GM20000 (cell line): ENCODE measurements around the gene PAK4.

Experiments
- DNase-seq: peaks from one replicate; pipeline ENCODE4 v3.0.0; 2012; ENCODE audit warnings: low spot score
- TF ChIP-seq, protein P1 (sequence below): IDR thresholded peaks from 2 replicates; pipeline ENCODE4 v1.5.1; 2012; ENCODE audit warnings: mild to moderate bottlenecking, control low read depth; ENCODE audit errors: extremely low read depth, missing control alignments

PAK4 gene

DNA sequence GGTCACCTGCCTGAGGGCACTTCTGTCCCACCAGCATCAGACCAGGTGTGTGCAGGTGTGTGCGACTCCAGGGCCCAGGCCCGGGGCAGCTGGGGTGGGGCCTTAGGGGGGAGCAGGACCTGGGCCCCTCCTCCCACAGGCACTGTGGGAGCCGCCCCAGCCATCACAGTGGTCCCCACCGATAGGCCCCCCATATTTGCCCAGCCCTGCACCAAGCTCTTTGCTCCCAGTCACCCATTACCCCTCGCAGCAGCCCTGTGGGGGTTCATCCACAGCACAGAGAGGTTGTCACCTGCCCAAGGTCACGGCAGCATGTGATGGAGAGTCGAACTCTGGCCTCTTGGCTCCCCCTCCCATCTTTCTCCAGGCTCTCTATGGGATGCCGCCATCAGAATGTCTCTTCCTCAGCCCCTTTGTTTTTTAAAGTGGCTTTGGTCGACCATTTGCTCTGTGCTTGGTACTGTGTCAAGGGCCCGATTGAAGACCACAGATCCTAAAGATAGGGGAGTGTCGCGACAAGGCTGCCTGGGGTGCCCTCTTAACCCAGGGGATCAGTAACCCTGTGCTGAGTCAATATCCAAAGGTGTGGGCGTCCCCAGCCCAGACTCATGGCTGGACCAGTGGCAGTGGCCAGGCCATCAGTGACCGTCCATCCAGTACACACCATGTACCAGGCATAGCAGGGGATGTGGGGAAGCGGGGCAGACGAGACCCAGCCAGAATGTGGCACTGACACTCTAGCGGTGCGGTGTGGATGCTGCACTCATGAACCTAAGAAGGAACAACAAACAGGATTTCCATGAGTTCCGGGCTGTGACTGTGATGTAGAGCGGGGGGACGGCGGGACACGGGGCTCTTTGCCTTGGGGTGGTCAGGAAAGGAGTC lies 42.9 kb downstream of the PAK4 start:
- TF ChIP-seq, protein P1, sequence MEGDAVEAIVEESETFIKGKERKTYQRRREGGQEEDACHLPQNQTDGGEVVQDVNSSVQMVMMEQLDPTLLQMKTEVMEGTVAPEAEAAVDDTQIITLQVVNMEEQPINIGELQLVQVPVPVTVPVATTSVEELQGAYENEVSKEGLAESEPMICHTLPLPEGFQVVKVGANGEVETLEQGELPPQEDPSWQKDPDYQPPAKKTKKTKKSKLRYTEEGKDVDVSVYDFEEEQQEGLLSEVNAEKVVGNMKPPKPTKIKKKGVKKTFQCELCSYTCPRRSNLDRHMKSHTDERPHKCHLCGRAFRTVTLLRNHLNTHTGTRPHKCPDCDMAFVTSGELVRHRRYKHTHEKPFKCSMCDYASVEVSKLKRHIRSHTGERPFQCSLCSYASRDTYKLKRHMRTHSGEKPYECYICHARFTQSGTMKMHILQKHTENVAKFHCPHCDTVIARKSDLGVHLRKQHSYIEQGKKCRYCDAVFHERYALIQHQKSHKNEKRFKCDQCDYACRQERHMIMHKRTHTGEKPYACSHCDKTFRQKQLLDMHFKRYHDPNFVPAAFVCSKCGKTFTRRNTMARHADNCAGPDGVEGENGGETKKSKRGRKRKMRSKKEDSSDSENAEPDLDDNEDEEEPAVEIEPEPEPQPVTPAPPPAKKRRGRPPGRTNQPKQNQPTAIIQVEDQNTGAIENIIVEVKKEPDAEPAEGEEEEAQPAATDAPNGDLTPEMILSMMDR: no peak
- DNase-seq: no peak

DNA sequence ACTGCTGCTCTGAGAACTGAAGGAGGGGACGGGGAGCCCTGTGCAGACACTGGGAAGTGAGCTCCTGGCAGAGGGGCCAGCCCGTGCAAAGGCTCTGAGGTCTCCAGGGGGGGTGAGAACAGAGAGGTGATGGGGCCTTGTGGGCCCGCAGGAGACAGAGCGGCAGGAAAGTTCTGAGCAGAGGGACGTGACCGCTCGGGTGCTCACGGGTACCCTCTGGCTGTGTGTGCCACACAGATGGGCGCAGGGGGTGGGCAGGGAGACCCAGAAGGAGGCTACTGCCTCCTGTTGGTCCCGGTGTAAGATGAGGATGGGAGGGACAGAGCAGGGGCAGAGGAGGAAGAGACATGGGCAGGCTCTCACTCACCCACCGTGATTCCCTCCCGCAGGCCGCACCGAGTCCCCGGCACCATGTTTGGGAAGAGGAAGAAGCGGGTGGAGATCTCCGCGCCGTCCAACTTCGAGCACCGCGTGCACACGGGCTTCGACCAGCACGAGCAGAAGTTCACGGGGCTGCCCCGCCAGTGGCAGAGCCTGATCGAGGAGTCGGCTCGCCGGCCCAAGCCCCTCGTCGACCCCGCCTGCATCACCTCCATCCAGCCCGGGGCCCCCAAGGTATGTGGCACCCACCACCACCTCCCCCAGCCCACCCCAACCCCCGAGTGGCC lies 43.7 kb downstream of the PAK4 start:
- TF ChIP-seq, protein P1: no peak
- no peak for DNase-seq

DNA sequence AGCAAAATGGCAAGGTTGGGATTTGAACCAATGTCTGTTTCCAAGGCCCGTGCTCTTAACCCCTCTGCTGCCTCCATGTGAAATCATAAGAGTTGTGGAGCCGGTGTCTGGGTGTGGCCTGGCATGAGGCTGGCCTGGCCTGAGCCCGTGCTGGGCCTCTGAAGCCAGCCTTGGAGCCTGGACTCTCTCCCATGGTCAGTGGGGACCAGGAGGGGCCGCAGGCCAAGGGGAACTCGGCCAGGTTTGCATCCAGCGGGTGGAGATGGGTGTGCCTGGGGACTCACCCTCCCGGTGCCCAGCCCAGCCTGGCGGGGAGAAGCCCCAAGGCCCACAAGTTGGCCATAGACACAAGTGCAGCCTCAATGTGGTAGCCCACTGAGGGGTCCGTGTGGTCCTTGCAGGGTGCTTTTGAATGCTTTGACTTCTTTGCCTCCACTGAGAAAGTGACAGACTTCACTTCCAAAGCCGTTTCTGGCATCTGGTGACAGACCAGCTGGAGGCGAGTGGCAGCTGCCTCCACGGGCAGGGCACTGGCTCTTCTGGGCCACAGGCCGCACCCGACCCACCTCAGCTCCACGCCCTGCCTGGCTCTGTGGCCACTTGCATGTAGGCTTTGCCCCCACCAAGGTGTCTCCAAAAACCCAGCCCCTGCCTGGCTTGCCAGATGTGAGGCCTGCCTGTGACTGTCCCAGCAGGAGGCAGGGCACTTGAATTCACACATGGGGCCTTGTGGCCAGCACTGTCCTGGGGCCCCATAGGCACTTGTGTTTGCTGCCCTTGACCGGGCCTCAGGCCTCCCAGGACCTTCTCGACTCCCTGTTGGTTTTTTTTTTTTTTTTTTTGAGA lies 45.0 kb downstream of the PAK4 start:
- no peak for DNase-seq
- TF ChIP-seq, protein P1: no peak

DNA sequence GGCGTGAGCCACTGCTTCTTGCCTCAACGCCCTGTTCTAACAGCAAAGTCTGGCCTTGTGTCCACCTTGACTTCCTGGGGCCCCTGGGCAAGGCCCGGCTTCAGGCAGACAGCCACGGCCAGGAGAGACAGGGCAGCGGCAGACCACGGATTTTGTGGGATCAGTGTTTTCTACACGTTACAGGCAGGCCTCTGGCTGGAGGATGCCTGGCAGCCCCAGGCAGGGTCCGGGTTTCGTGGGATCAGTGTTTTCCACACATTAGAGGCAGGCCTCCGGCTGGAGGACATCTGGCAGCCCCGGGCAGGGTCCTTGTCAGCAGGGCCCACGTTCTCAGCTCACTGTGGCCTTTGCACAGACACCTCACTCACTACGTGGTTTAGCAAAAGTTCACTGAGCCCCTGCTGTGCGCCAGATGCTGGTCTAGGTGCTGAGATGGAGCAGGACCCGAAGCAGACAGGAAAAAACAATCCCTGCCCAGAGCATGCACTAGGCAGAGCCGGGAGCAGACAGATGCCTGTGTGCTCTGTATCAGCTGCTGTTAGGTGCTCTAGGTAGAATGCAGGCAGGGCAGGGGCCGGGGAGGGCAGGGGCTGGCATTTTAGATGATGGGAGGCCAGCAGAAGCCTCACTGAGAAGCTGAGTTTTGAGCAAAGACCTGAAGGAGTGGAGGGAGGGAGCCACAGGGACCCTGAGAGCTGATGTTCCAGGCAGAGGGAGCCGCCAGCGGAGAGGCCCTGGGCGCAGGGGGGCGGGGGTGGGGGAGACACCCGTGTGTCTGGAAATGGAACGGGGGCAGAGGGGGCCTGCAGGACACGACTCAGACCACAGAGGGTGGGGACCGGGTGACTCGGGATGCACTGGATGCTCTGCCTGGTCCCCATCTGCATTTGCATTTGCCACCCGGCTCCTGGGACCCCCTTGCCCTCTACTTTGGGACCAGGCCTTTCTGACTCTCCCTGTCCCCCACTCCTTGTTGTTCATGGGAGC lies 46.2 kb downstream of the PAK4 start:
- no peak for DNase-seq
- TF ChIP-seq, protein P1: no peak

DNA sequence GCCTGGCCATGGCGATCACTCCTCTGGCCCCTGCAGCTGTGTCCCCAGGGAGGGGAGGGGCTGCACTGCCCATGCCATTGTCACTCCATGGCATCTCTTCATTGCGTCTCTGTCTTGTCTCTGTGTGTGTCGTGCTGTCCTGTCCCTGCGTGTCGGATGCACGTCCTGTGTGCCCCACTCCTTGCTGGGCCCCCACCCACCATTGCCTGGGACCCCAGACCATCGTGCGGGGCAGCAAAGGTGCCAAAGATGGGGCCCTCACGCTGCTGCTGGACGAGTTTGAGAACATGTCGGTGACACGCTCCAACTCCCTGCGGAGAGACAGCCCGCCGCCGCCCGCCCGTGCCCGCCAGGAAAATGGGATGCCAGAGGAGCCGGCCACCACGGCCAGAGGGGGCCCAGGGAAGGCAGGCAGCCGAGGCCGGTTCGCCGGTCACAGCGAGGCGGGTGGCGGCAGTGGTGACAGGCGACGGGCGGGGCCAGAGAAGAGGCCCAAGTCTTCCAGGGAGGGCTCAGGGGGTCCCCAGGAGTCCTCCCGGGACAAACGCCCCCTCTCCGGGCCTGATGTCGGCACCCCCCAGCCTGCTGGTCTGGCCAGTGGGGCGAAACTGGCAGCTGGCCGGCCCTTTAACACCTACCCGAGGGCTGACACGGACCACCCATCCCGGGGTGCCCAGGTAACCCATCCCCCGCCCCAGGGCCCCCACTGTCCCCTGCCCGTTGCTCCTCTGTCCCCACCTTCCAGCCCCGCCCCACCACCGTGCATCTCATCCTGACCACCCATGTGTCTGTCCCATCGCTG lies 47.3 kb downstream of the PAK4 start:
- TF ChIP-seq, protein P1: no peak
- no peak for DNase-seq

DNA sequence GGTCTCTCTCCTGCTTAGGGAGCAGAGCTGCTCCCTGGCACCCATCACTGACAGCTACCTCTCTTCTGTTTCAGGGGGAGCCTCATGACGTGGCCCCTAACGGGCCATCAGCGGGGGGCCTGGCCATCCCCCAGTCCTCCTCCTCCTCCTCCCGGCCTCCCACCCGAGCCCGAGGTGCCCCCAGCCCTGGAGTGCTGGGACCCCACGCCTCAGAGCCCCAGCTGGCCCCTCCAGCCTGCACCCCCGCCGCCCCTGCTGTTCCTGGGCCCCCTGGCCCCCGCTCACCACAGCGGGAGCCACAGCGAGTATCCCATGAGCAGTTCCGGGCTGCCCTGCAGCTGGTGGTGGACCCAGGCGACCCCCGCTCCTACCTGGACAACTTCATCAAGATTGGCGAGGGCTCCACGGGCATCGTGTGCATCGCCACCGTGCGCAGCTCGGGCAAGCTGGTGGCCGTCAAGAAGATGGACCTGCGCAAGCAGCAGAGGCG lies 48.0 kb downstream of the PAK4 start:
- no peak for DNase-seq
- TF ChIP-seq, protein P1: no peak
